GM10847 (cell line): ENCODE measurements around the gene MTHFR.

Source experiments
- POLR2A ChIP-seq: IDR thresholded peaks from 2 replicates; pipeline ENCODE4 v1.6.1; 2011; ENCODE audit not compliant: insufficient read length; ENCODE audit errors: extremely low read depth

MTHFR gene

DNA sequence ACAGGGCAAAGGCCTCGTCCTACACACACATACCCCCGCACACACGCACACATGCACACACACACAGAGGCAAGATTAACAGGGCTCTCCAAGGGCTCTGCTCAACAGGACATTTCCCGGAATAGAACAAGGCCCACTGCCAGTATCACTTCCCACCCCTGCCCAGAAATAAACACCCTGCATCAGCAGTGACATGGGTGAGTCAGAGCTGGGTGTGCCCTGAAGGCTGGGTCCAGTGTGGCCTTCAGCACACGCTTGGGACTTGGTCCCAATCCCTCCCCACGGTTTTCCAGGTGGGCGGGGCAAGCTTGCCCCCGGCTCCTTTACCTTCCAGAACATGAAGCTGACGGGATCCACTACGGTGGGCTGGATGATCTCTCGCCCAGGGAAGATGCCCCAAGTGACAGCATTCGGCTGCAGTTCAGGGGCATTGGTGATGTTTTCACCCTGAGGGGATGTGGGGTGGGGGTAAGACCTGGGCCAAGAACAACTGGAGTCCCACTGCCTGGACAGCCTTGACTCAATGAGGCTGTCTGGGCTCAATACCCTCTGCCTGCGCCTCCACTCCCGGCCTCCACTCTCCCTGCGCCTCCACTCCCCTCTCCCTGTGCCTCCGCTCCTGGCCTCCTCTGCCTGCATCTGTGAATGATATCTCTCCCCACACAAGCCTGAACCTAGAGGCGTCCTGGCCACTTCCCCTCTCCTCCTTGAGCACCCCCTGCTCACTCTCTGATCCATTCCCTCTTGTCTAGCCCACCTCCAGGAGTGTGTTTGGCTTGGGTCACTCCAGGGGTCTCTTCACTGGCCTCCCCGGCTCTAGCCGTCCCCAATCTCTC, 14.7 kb downstream of the MTHFR start:
- no peak for TF ChIP-seq POLR2A

- TF ChIP-seq POLR2A: no peak
Measured at GRCh38 chr1:11790101-11790879, 15.5 kb downstream of the MTHFR start.

GRCh38 chr1:11789126-11790067, 16.4 kb downstream of the MTHFR start:
- TF ChIP-seq POLR2A: no peak

GRCh38 chr1:11788549-11789053, 17.2 kb downstream of the MTHFR start:
- TF ChIP-seq POLR2A: no peak

GRCh38 chr1:11787804-11788436, 17.8 kb downstream of the MTHFR start:
- no peak for TF ChIP-seq POLR2A

- no peak for TF ChIP-seq POLR2A
Measured at GRCh38 chr1:11787251-11787803, 18.4 kb downstream of the MTHFR start.

- TF ChIP-seq POLR2A: no peak
Measured at GRCh38 chr1:11786168-11786567, 19.6 kb downstream of the MTHFR start.

GRCh38 chr1:11784993-11785769, 20.6 kb downstream of the MTHFR start:
- no peak for TF ChIP-seq POLR2A

GRCh38 chr1:11784256-11784992, 21.3 kb downstream of the MTHFR start:
- no peak for TF ChIP-seq POLR2A

DNA sequence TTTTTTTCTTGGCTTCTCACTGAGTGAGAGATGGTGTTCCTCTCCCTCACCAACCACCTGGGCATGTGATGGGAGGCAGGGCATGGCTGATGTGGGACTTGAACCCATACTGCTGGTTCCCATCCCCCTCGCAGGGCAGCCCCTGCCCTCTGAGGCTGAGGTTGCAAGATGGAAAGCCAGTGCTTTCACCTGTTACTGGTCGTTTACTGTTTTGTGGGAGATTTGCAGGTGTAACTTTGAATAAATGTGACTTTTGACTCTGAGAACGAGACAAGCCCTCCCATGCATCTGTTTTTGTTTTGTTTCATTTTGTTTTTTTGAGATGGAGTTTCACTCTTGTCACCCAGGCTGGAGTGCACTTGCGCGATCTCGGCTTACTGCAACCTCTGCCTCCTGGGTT, 22.2 kb downstream of the MTHFR start:
- no peak for TF ChIP-seq POLR2A

GRCh38 chr1:11782127-11782708, 23.5 kb downstream of the MTHFR start:
- TF ChIP-seq POLR2A: no peak

DNA sequence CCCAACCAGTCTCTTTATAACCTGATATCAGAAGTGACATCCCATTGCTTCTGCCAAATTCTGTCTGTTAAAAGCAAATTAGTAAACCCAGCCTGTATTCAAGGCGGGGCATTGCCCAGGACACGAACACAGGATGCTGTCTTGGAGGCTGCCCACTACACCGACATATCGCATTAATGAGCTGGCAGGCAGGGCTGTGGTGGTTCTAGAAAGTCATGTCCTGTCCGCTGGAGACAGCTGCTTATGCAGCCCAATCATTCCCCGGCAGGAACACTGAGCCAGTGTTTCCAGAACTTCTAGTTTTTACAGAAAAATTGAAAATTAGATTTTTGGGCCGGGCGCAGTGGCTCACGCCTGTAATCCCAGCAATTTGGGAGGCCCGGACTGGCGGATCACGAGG, 24.5 kb downstream of the MTHFR start:
- TF ChIP-seq POLR2A: no peak
